ENCODE data around the gene SEMA4D. TPM values are rescaled to one million over a fixed set of nuclear protein-coding genes. Genes with fewer than 3 reads are reported as not detected.

The SEMA4D gene
- total and polyA plus RNA-seq, 2 experiments from 2014 or later = 9.4 to 10.4 TPM

DNA sequence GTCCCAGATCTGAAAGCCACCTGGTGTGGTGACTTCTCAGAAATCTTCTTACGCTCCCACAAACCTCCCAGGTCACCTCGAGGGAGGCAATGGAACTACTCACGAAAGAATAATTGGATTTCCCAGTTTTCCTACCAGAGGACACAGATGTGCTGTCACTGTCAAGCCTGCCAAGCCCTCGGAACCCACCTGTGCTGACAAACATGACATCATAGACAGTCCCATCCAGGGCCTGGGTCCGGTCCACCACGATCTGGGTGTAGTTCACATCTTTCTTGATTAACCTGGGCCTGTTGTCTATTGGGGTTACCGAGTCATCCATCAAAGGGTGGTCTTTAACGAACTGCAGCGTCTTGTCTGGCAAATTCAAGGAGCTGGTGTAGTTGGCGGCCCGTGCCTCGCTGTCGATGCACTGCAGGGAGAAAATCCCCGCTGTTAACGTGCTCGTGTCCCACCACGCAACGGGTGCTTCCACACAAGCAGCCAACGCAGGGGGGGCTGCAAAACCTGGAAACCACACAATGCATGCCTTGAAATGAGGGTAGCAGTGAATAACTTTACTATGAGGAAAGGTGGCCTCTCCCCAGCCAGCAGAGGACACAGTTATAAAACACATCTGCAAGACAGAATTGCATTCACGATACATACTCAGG is 110.6 kb downstream of the SEMA4D start:
- H2AFZ ChIP-seq = no peak overlapping the region
- H3K4me2 ChIP-seq = no peak overlapping the region
- H3K4me3 ChIP-seq = no peak overlapping the region
- H3K4me1 ChIP-seq (ENCODE audit: insufficient read depth) = no peaks in the 10 kb centered on the region
- H3K36me3 ChIP-seq (replicated peaks; ENCODE audit: insufficient read depth, low read depth) = no peaks in the 10 kb centered on the region
- H3K27me3 ChIP-seq = no peaks in the 10 kb centered on the region
- no peaks in the 10 kb centered on the region for H3K9me2 ChIP-seq (replicated peaks; ENCODE audit: insufficient read depth)
- H3K79me2 ChIP-seq = no peaks in the 10 kb centered on the region
- 97% methylated on average over 20 of the region's 20 CpGs for WGBS (ENCODE audit: low lambda C conversion rate, missing lambda C conversion rate)
- H3K9me3 ChIP-seq (ENCODE audit: low read depth) = no peaks in the 10 kb centered on the region
- DNase-seq (ENCODE audit: low spot score) = no peak
- H4K20me1 ChIP-seq (ENCODE audit: insufficient read depth, poor library complexity, severe bottlenecking) = no peaks in the 10 kb centered on the region
- H3K27ac ChIP-seq = no peak overlapping the region
- TF ChIP-seq EZH2 (IDR thresholded peaks at IDR 0.05; ENCODE audit: borderline replicate concordance) = no peak
- TF ChIP-seq EZH2phosphoT487 (IDR thresholded peaks at IDR 0.05; ENCODE audit: low read depth, severe bottlenecking, unreplicated experiment) = no peak
- TF ChIP-seq, protein P1, sequence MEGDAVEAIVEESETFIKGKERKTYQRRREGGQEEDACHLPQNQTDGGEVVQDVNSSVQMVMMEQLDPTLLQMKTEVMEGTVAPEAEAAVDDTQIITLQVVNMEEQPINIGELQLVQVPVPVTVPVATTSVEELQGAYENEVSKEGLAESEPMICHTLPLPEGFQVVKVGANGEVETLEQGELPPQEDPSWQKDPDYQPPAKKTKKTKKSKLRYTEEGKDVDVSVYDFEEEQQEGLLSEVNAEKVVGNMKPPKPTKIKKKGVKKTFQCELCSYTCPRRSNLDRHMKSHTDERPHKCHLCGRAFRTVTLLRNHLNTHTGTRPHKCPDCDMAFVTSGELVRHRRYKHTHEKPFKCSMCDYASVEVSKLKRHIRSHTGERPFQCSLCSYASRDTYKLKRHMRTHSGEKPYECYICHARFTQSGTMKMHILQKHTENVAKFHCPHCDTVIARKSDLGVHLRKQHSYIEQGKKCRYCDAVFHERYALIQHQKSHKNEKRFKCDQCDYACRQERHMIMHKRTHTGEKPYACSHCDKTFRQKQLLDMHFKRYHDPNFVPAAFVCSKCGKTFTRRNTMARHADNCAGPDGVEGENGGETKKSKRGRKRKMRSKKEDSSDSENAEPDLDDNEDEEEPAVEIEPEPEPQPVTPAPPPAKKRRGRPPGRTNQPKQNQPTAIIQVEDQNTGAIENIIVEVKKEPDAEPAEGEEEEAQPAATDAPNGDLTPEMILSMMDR (IDR thresholded peaks at IDR 0.05; ENCODE audit: poor library complexity) = no peak

DNA sequence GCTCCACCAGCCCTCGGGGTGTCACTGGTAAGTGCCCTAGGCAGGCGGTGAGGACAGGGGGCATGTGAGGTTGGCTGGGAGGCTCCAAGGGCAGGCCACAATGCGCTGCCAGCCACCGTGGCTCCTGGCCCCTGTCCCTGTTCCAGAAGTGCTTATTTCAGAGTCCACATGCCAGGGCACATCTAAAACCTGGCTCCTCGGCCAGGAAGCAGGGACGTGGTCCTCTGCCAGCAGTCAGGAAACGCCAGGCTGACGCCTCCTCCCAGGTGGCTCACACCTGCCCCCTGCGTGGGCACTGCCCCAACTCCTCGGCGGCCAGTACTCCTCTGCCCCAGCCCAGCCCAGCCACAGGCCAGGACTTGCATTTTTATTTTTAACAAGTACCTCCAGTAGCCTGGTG is 111.1 kb downstream of the SEMA4D start:
- Histone ChIP-seq H3K4me1 (ENCODE audit: insufficient read depth) (no peaks in the 10 kb centered on the region), H3K27ac (no peak overlapping the region), H3K36me3 (replicated peaks; ENCODE audit: insufficient read depth, low read depth) (no peaks in the 10 kb centered on the region), H3K79me2 (no peaks in the 10 kb centered on the region), H3K27me3 (no peaks in the 10 kb centered on the region), H2AFZ (no peak overlapping the region), H3K4me3 (no peak overlapping the region), H3K4me2 (no peak overlapping the region), H4K20me1 (ENCODE audit: insufficient read depth, poor library complexity, severe bottlenecking) (no peaks in the 10 kb centered on the region), H3K9me3 (ENCODE audit: low read depth) (no peaks in the 10 kb centered on the region), H3K9me2 (replicated peaks; ENCODE audit: insufficient read depth) (no peaks in the 10 kb centered on the region)
- WGBS (ENCODE audit: low lambda C conversion rate, missing lambda C conversion rate) = 91% methylated on average over 11 of the region's 11 CpGs
- DNase-seq (ENCODE audit: low spot score) = no peak
- TF ChIP-seq, protein P1 (IDR thresholded peaks at IDR 0.05; ENCODE audit: poor library complexity) = no peak
- TF ChIP-seq EZH2phosphoT487 (IDR thresholded peaks at IDR 0.05; ENCODE audit: low read depth, severe bottlenecking, unreplicated experiment) (no peak), EZH2 (IDR thresholded peaks at IDR 0.05; ENCODE audit: borderline replicate concordance) (no peak)

DNA sequence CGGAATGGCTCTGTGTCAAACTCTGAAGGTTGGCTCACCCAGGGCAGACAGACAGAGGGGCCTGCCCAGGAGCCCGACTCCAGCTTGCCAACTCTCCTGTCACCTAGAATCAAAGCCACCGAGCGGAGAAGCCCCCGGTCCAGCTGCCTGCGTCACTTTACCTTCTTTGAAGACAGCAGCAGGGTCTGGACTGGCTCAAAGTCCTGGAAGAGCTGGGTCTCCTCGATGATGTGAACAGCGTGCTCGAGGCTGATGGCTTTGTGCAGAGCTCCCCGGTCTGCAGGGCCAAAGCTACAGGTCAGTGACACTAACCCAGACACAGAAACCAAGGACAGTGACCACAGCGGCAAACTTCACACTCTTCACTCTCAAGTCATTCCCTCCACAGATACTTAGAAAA is 111.7 kb downstream of the SEMA4D start:
- Histone ChIP-seq H3K36me3 (replicated peaks; ENCODE audit: insufficient read depth, low read depth) (no peaks in the 10 kb centered on the region), H3K27me3 (no peaks in the 10 kb centered on the region), H3K79me2 (no peaks in the 10 kb centered on the region), H3K27ac (no peak overlapping the region), H3K4me1 (ENCODE audit: insufficient read depth) (no peaks in the 10 kb centered on the region), H3K9me2 (replicated peaks; ENCODE audit: insufficient read depth) (no peaks in the 10 kb centered on the region), H3K4me2 (no peak overlapping the region), H4K20me1 (ENCODE audit: insufficient read depth, poor library complexity, severe bottlenecking) (no peaks in the 10 kb centered on the region), H3K9me3 (ENCODE audit: low read depth) (no peaks in the 10 kb centered on the region), H3K4me3 (no peak overlapping the region), H2AFZ (no peak overlapping the region)
- 91% methylated on average over 11 of the region's 11 CpGs for WGBS (ENCODE audit: low lambda C conversion rate, missing lambda C conversion rate)
- TF ChIP-seq EZH2phosphoT487 (IDR thresholded peaks at IDR 0.05; ENCODE audit: low read depth, severe bottlenecking, unreplicated experiment) (no peak), EZH2 (IDR thresholded peaks at IDR 0.05; ENCODE audit: borderline replicate concordance) (no peak)
- TF ChIP-seq, protein P1 (IDR thresholded peaks at IDR 0.05; ENCODE audit: poor library complexity) = no peak
- DNase-seq (ENCODE audit: low spot score) = no peak
